ENCODE results near the gene MFAP4. TPM values are rescaled to one million over a fixed set of nuclear protein-coding genes. Genes with fewer than 3 reads are reported as not detected.

MFAP4 gene
- total RNA-seq, 1 experiment from 2014 or later: 1.5 TPM

GRCh38 chr17:19401321-19402010 lies 14.5 kb upstream of the MFAP4 start:
- no peak for TF ChIP-seq CTCF (conservative IDR thresholded peaks at IDR 0.05)
- Histone ChIP-seq H3K9me3 (ENCODE audit: control insufficient read depth, low read depth, low read length) (no peaks in the 10 kb centered on the region), H3K18ac (ENCODE audit: insufficient read length, low read depth, low read length) (no peak overlapping the region), H3K14ac (ENCODE audit: insufficient read depth, low read length) (no peak overlapping the region), H3K27me3 (ENCODE audit: insufficient read depth, low read length) (no peaks in the 10 kb centered on the region), H4K20me1 (ENCODE audit: control insufficient read depth, insufficient read depth, insufficient read length) (no peaks in the 10 kb centered on the region), H2BK15ac (ENCODE audit: low read depth, low read length) (no peak overlapping the region), H2BK120ac (ENCODE audit: low read depth, low read length, poor library complexity, severe bottlenecking) (no peak overlapping the region), H3K9ac (ENCODE audit: extremely low read depth, insufficient read length, low read length) (no peak overlapping the region), H2BK5ac (ENCODE audit: insufficient read length, low read length) (no peak overlapping the region), H3K27ac (ENCODE audit: insufficient read length, low read depth, low read length) (no peak overlapping the region), H3K56ac (ENCODE audit: insufficient read length, low read depth, low read length) (no peak overlapping the region), H3K4ac (ENCODE audit: low read depth, low read length) (no peak overlapping the region), H3K4me1 (ENCODE audit: insufficient read depth, low read length) (no peaks in the 10 kb centered on the region; the same call in 1 of the 2 replicates), H3K4me2 (ENCODE audit: insufficient read depth, insufficient read length, low read length) (no peak overlapping the region), H2AFZ (ENCODE audit: low read length) (no peak overlapping the region), H3K79me1 (ENCODE audit: insufficient read depth, low read depth, low read length, poor library complexity, severe bottlenecking) (no peaks in the 10 kb centered on the region), H3K23ac (ENCODE audit: insufficient read length, low read depth, low read length) (no peak overlapping the region), H3K79me2 (ENCODE audit: insufficient read depth, low read length) (no peaks in the 10 kb centered on the region), H4K8ac (replicated peaks; ENCODE audit: insufficient read length, low read depth, low read length) (no peak overlapping the region), H4K5ac (ENCODE audit: insufficient read length, low read depth, low read length) (no peak overlapping the region), H2BK20ac (ENCODE audit: low read depth, low read length, poor library complexity, severe bottlenecking) (no peak overlapping the region), H4K91ac (ENCODE audit: insufficient read length, low read depth, low read length) (no peak overlapping the region), H3T11ph (ENCODE audit: low read length) (no peak overlapping the region), H3K23me2 (ENCODE audit: insufficient read length, low read depth, low read length, poor library complexity, severe bottlenecking) (no peaks in the 10 kb centered on the region), H2AK5ac (ENCODE audit: insufficient read length, low read length) (no peak overlapping the region), H2BK12ac (ENCODE audit: insufficient read length, low read depth, low read length) (no peak overlapping the region)
- no peaks in the 10 kb centered on the region; the same call in 1 of the 2 replicates for H3K27me3 Mint-ChIP-seq (ENCODE audit: low read depth)
- no peak overlapping the region; a peak in 1 of 7 replicates for H3K27ac Mint-ChIP-seq
- no CpG with 5 or more reads among the region's 8 CpGs for WGBS (ENCODE audit: extremely low coverage, insufficient read length, low lambda C conversion rate)
- DNase-seq: no peak
- peaks cover 9 to 18% of the 10 kb centered on the region in 2 experiments for H3K4me1 Mint-ChIP-seq
- H3K9me3 Mint-ChIP-seq: no peaks in the 10 kb centered on the region; a peak in 1 of 5 replicates
- H3K36me3 Mint-ChIP-seq (ENCODE audit: insufficient read depth in 1 of 3, low read depth in 3 of 3): peaks cover 0 to 4% (median 0%) of the 10 kb centered on the region in 3 experiments; a peak in 1 of 7 replicates
- no peak overlapping the region for H3K4me3 Mint-ChIP-seq

Measured in H9 (cell line).